Spinal cord (tissue), 10 donors: Measurements from ENCODE around the gene PRSS12. TPM values are rescaled to one million over a fixed set of nuclear protein-coding genes. Genes with fewer than 3 reads are reported as not detected.

Source experiments
- DNase-seq, 6 donors: peaks; one replicate each; pipeline versions ENCODE4 v3.0.0 to v3.0.0-alpha.2; 2013 to 2015; ENCODE audit warnings: low spot score in 6 of 6, low read depth in 4 of 6
- H3K27ac ChIP-seq: one replicate; pipeline ENCODE4 v1.5.1; 2013; ENCODE audit warnings: low read depth, low read length, control low read depth
- H3K27me3 ChIP-seq: one replicate; pipeline ENCODE4 v1.6.1; 2013; ENCODE audit warnings: low read length; ENCODE audit not compliant: control insufficient read depth, insufficient read depth
- H3K36me3 ChIP-seq: one replicate; pipeline ENCODE4 v1.6.1; 2013; ENCODE audit warnings: low read length; ENCODE audit not compliant: control insufficient read depth, insufficient read depth
- H3K4me1 ChIP-seq: one replicate; pipeline ENCODE4 v1.6.1; 2013; ENCODE audit warnings: low read length; ENCODE audit not compliant: control insufficient read depth, insufficient read depth
- H3K4me3 ChIP-seq: one replicate; pipeline ENCODE4 v1.5.1; 2013; ENCODE audit warnings: low read depth, low read length, control low read depth
- H3K9me3 ChIP-seq: one replicate; pipeline ENCODE4 v1.6.1; 2013; ENCODE audit warnings: low read length; ENCODE audit not compliant: control insufficient read depth, insufficient read depth
- WGBS: methylation state at CpG from one replicate; pipeline ENCODE4 v1.1.5; 2013; ENCODE audit warnings: missing lambda C conversion rate; ENCODE audit not compliant: insufficient coverage; 5-methylcytosine and 5-hydroxymethylcytosine counted together
- polyA plus RNA-seq, 2 donors: library from polyadenylated mRNA; unstranded; fragments of 120-200 nt; gene quantifications; one replicate each; pipeline ENCODE4 v1.2.1, GENCODE V29; 2013; ENCODE audit not compliant: insufficient read length in 2 of 2
- total RNA-seq, 2 donors: library from RNA; depleted of rRNA in 1 of 2; stranded (reverse); fragments of 120-200 nt in 1 of 2; fragments of >200 nt in 1 of 2; gene quantifications; one replicate each; pipeline versions ENCODE4 v1.2.3 to v1.2.4, GENCODE V29; 2013 to 2014
- donor health status: healthy.

PRSS12 gene
- total and polyA plus RNA-seq, 4 donors, result 12.3 to 26.7 (median 14.4) TPM

GRCh38 chr4:118282692-118283091 is 70.1 kb downstream of the PRSS12 start:
- Histone ChIP-seq H3K36me3 (no peaks in the 10 kb centered on the region), H3K27me3 (no peaks in the 10 kb centered on the region), H3K4me1 (peaks cover 2% of the 10 kb centered on the region), H3K9me3 (no peaks in the 10 kb centered on the region), H3K4me3 (no peak overlapping the region), H3K27ac (no peak overlapping the region)
- no CpG with 5 or more reads among the region's 4 CpGs for WGBS
- DNase-seq, result no peak

- H3K27ac ChIP-seq, result no peak overlapping the region
- H3K27me3 ChIP-seq, result no peaks in the 10 kb centered on the region
- H3K9me3 ChIP-seq, result no peaks in the 10 kb centered on the region
- H3K4me3 ChIP-seq, result no peak overlapping the region
- H3K36me3 ChIP-seq, result no peaks in the 10 kb centered on the region
- peak in 2 of 6 donors; percentile 39 to 40 for DNase-seq
- peaks cover 2% of the 10 kb centered on the region for H3K4me1 ChIP-seq
- WGBS, result 12% methylated on average over 5 of the region's 9 CpGs
Observed at GRCh38 chr4:118281611-118282442, 71.0 kb downstream of the PRSS12 start.

- WGBS, result 18% methylated on average over 2 of the region's 2 CpGs
Observed at GRCh38 chr4:118280501-118281218, 72.1 kb downstream of the PRSS12 start.

GRCh38 chr4:118279920-118280432 is 72.8 kb downstream of the PRSS12 start:
- no peaks in the 10 kb centered on the region for H3K27me3 ChIP-seq
- H3K9me3 ChIP-seq, result no peaks in the 10 kb centered on the region
- H3K4me3 ChIP-seq, result peak overlapping the region; percentile 93
- WGBS, result no CpG with 5 or more reads among the region's 2 CpGs
- peaks cover 2% of the 10 kb centered on the region for H3K4me1 ChIP-seq
- DNase-seq, result no peak
- no peaks in the 10 kb centered on the region for H3K36me3 ChIP-seq
- no peak overlapping the region for H3K27ac ChIP-seq

More at GRCh38 chr4:118280501-118281218, 72.1 kb downstream of the PRSS12 start:
- peaks cover 2% of the 10 kb centered on the region for H3K4me1 ChIP-seq
- no peaks in the 10 kb centered on the region for H3K27me3 ChIP-seq
- H3K36me3 ChIP-seq, result no peaks in the 10 kb centered on the region
- DNase-seq, result peak in 5 of 6 donors; percentile 29 to 92 (median 64)
- H3K27ac ChIP-seq, result no peak overlapping the region
- no peak overlapping the region for H3K4me3 ChIP-seq
- no peaks in the 10 kb centered on the region for H3K9me3 ChIP-seq

GRCh38 chr4:118279328-118279727 is 73.5 kb downstream of the PRSS12 start:
- no peaks in the 10 kb centered on the region for H3K9me3 ChIP-seq
- WGBS, result 7% methylated on average over 8 of the region's 13 CpGs
- H3K27ac ChIP-seq, result peak overlapping the region; percentile 90
- no peak for DNase-seq
- H3K36me3 ChIP-seq, result no peaks in the 10 kb centered on the region
- H3K4me1 ChIP-seq, result peaks cover 2% of the 10 kb centered on the region
- no peaks in the 10 kb centered on the region for H3K27me3 ChIP-seq
- H3K4me3 ChIP-seq, result peak overlapping the region; percentile 93

- H3K36me3 ChIP-seq, result no peaks in the 10 kb centered on the region
- peak overlapping the region; percentile 90 for H3K27ac ChIP-seq
- under 1% methylated on average over 56 of the region's 56 CpGs for WGBS
- no peaks in the 10 kb centered on the region for H3K9me3 ChIP-seq
- no peaks in the 10 kb centered on the region for H3K27me3 ChIP-seq
- DNase-seq, result peak; percentile 83 to 99 (median 90)
- H3K4me1 ChIP-seq, result peaks cover 2% of the 10 kb centered on the region
- H3K4me3 ChIP-seq, result peak overlapping the region; percentile 93
Observed at GRCh38 chr4:118278473-118279274, 74.1 kb downstream of the PRSS12 start.

- Histone ChIP-seq H3K27me3 (peaks cover 2% of the 10 kb centered on the region), H3K27ac (no peak overlapping the region), H3K4me3 (no peak overlapping the region), H3K36me3 (no peaks in the 10 kb centered on the region), H3K9me3 (no peaks in the 10 kb centered on the region), H3K4me1 (peaks cover 2% of the 10 kb centered on the region)
- no CpG with 5 or more reads among the region's 4 CpGs for WGBS
- DNase-seq, result no peak
Observed at GRCh38 chr4:118277243-118277642, 75.6 kb downstream of the PRSS12 start.

GRCh38 chr4:118276580-118276979 is 76.2 kb downstream of the PRSS12 start:
- H3K27me3 ChIP-seq, result peaks cover 2% of the 10 kb centered on the region
- H3K36me3 ChIP-seq, result no peaks in the 10 kb centered on the region
- no peak overlapping the region for H3K4me3 ChIP-seq
- DNase-seq, result no peak
- H3K4me1 ChIP-seq, result no peaks in the 10 kb centered on the region
- H3K9me3 ChIP-seq, result no peaks in the 10 kb centered on the region
- no CpG with 5 or more reads among the region's 2 CpGs for WGBS
- no peak overlapping the region for H3K27ac ChIP-seq

- H3K4me1 ChIP-seq, result no peaks in the 10 kb centered on the region
Observed at GRCh38 chr4:118273642-118274041, 79.2 kb downstream of the PRSS12 start.

More at GRCh38 chr4:118273642-118274041, 79.2 kb downstream of the PRSS12 start:
- no peak for DNase-seq
- H3K36me3 ChIP-seq, result no peaks in the 10 kb centered on the region
- 100% methylated on average over 1 of the region's 1 CpG for WGBS
- peaks cover 2% of the 10 kb centered on the region for H3K27me3 ChIP-seq
- H3K27ac ChIP-seq, result no peak overlapping the region
- H3K9me3 ChIP-seq, result no peaks in the 10 kb centered on the region
- no peak overlapping the region for H3K4me3 ChIP-seq
